ENCODE results near the gene NBPF4.

The NBPF4 gene

GRCh38 chr1:108199201-108199691 lies 44.6 kb downstream of the NBPF4 start:
- no peak for DNase-seq (ENCODE audit: low spot score)
- TF ChIP-seq CTCF (IDR thresholded peaks at IDR 0.05; ENCODE audit: extremely low read depth, missing control alignments): no peak

GRCh38 chr1:108194051-108194450 lies 49.8 kb downstream of the NBPF4 start:
- TF ChIP-seq CTCF (IDR thresholded peaks at IDR 0.05; ENCODE audit: extremely low read depth, missing control alignments): no peak
- no peak for DNase-seq (ENCODE audit: low spot score)

GRCh38 chr1:108193333-108193732 lies 50.5 kb downstream of the NBPF4 start:
- DNase-seq (ENCODE audit: low spot score): no peak
- TF ChIP-seq CTCF (IDR thresholded peaks at IDR 0.05; ENCODE audit: extremely low read depth, missing control alignments): no peak

- TF ChIP-seq CTCF (IDR thresholded peaks at IDR 0.05; ENCODE audit: extremely low read depth, missing control alignments): no peak
- no peak for DNase-seq (ENCODE audit: low spot score)
These were observed 51.3 kb downstream of the NBPF4 start for GRCh38 chr1:108192581-108192980.

- TF ChIP-seq CTCF (IDR thresholded peaks at IDR 0.05; ENCODE audit: extremely low read depth, missing control alignments): no peak
- no peak for DNase-seq (ENCODE audit: low spot score)
These were observed 53.0 kb downstream of the NBPF4 start for GRCh38 chr1:108190686-108191416.

GRCh38 chr1:108190001-108190634 lies 53.8 kb downstream of the NBPF4 start:
- no peak for DNase-seq (ENCODE audit: low spot score)
- TF ChIP-seq CTCF (IDR thresholded peaks at IDR 0.05; ENCODE audit: extremely low read depth, missing control alignments): no peak

GRCh38 chr1:108188801-108189200 lies 55.1 kb downstream of the NBPF4 start:
- no peak for TF ChIP-seq CTCF (IDR thresholded peaks at IDR 0.05; ENCODE audit: extremely low read depth, missing control alignments)
- DNase-seq (ENCODE audit: low spot score): no peak
